ENCODE data around the gene DNASE1L2. TPM values are rescaled to one million over a fixed set of nuclear protein-coding genes. Genes with fewer than 3 reads are reported as not detected.
A peak's percentile ranks its signal among the peaks of the same experiment; 100 is the strongest.

DNASE1L2 gene
- total and polyA plus RNA-seq, 10 of the 15 experiments (the other 5 are each of a cell fraction or from before 2014, with no cell fraction given) = 0.06 to 1.5 (median 0.29) TPM

DNA sequence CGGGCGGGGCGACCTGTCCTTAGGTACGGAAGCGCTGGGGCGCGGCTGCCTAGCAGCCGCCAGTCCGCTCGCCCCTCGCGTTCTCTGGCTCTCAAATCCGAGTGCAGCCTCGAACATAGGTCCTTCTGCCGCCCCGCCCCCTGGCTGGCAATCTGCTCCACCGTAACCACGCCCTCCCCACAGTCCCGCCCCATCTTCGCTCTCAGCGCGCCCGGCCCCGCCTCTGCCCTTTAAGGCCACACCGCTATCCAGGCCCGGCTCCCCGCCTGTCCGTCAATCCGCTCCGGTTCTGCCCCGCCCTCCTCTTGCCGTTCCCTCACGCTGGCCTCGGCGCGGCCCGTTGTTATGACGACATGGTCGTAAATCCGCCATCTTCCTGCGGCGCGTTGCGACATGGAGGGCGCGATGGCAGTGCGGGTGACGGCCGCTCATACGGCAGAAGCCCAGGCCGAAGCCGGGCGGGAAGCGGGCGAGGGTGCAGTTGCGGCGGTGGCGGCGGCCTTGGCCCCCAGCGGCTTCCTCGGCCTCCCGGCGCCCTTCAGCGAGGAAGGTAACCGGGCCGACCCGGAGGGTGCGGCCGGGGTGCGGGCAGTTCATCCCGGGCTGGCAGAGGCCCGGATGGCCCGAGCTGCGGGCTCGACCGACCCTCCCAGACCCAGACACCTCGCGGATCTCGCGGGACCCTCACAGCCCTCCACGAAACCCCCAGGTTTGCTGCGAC lies 12.9 kb upstream of the DNASE1L2 start, which contains the start of gene E4F1 (continued):
- TF ChIP-seq SIN3A (IDR thresholded peaks at IDR 0.05; ENCODE audit: low read depth, low read length) = peak; percentile 70; the same call in 1 of the 2 replicates
- TF ChIP-seq ZNF24 (IDR thresholded peaks at IDR 0.05) = no peak
- TF ChIP-seq, protein P1, sequence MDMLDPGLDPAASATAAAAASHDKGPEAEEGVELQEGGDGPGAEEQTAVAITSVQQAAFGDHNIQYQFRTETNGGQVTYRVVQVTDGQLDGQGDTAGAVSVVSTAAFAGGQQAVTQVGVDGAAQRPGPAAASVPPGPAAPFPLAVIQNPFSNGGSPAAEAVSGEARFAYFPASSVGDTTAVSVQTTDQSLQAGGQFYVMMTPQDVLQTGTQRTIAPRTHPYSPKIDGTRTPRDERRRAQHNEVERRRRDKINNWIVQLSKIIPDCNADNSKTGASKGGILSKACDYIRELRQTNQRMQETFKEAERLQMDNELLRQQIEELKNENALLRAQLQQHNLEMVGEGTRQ (IDR thresholded peaks at IDR 0.05; ENCODE audit: borderline replicate concordance, low read depth, low read length) = no peak
- TF ChIP-seq, protein P2, sequence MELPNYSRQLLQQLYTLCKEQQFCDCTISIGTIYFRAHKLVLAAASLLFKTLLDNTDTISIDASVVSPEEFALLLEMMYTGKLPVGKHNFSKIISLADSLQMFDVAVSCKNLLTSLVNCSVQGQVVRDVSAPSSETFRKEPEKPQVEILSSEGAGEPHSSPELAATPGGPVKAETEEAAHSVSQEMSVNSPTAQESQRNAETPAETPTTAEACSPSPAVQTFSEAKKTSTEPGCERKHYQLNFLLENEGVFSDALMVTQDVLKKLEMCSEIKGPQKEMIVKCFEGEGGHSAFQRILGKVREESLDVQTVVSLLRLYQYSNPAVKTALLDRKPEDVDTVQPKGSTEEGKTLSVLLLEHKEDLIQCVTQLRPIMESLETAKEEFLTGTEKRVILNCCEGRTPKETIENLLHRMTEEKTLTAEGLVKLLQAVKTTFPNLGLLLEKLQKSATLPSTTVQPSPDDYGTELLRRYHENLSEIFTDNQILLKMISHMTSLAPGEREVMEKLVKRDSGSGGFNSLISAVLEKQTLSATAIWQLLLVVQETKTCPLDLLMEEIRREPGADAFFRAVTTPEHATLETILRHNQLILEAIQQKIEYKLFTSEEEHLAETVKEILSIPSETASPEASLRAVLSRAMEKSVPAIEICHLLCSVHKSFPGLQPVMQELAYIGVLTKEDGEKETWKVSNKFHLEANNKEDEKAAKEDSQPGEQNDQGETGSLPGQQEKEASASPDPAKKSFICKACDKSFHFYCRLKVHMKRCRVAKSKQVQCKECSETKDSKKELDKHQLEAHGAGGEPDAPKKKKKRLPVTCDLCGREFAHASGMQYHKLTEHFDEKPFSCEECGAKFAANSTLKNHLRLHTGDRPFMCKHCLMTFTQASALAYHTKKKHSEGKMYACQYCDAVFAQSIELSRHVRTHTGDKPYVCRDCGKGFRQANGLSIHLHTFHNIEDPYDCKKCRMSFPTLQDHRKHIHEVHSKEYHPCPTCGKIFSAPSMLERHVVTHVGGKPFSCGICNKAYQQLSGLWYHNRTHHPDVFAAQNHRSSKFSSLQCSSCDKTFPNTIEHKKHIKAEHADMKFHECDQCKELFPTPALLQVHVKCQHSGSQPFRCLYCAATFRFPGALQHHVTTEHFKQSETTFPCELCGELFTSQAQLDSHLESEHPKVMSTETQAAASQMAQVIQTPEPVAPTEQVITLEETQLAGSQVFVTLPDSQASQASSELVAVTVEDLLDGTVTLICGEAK (IDR thresholded peaks at IDR 0.05; ENCODE audit: borderline replicate concordance) = peak; percentile 30; the same call in 1 of the 2 replicates
- peak; percentile 76 for TF ChIP-seq DPF2 (IDR thresholded peaks at IDR 0.05)
- 0 out of 2 replicates have a peak, but pooled peaks have one; percentile 52 for TF ChIP-seq SMARCA5 (IDR thresholded peaks at IDR 0.05)
- TF ChIP-seq PAX5 (IDR thresholded peaks at IDR 0.05; ENCODE audit: borderline replicate concordance, low read depth, low read length) = no peak; the same call in 1 of the 2 replicates
- no peak for TF ChIP-seq SPI1 (IDR thresholded peaks at IDR 0.05; ENCODE audit: borderline replicate concordance, insufficient read depth, low read depth, low read length)
- TF ChIP-seq, protein P3, sequence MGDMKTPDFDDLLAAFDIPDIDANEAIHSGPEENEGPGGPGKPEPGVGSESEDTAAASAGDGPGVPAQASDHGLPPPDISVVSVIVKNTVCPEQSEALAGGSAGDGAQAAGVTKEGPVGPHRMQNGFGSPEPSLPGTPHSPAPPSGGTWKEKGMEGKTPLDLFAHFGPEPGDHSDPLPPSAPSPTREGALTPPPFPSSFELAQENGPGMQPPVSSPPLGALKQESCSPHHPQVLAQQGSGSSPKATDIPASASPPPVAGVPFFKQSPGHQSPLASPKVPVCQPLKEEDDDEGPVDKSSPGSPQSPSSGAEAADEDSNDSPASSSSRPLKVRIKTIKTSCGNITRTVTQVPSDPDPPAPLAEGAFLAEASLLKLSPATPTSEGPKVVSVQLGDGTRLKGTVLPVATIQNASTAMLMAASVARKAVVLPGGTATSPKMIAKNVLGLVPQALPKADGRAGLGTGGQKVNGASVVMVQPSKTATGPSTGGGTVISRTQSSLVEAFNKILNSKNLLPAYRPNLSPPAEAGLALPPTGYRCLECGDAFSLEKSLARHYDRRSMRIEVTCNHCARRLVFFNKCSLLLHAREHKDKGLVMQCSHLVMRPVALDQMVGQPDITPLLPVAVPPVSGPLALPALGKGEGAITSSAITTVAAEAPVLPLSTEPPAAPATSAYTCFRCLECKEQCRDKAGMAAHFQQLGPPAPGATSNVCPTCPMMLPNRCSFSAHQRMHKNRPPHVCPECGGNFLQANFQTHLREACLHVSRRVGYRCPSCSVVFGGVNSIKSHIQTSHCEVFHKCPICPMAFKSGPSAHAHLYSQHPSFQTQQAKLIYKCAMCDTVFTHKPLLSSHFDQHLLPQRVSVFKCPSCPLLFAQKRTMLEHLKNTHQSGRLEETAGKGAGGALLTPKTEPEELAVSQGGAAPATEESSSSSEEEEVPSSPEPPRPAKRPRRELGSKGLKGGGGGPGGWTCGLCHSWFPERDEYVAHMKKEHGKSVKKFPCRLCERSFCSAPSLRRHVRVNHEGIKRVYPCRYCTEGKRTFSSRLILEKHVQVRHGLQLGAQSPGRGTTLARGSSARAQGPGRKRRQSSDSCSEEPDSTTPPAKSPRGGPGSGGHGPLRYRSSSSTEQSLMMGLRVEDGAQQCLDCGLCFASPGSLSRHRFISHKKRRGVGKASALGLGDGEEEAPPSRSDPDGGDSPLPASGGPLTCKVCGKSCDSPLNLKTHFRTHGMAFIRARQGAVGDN (IDR thresholded peaks at IDR 0.05) = peak; percentile 19; the same call in 1 of the 2 replicates
- no peak for TF ChIP-seq SREBF1 (IDR thresholded peaks at IDR 0.05; ENCODE audit: low read length)
- TF ChIP-seq NBN (IDR thresholded peaks at IDR 0.05) = no peak
- TF ChIP-seq NR2C1 (IDR thresholded peaks at IDR 0.05) = peak; percentile 41; the same call in 1 of the 2 replicates
- no peak for TF ChIP-seq KDM1A (IDR thresholded peaks at IDR 0.05; ENCODE audit: borderline replicate concordance)
- peak; percentile 79 to 89; a peak in 3 of 4 replicates for TF ChIP-seq SRF (IDR thresholded peaks at IDR 0.05; ENCODE audit: low read depth in 2 of 2, low read length in 2 of 2)
- no peak for TF ChIP-seq MYB (IDR thresholded peaks at IDR 0.05; ENCODE audit: borderline replicate concordance, low read depth, low read length)
- TF ChIP-seq, protein P4, sequence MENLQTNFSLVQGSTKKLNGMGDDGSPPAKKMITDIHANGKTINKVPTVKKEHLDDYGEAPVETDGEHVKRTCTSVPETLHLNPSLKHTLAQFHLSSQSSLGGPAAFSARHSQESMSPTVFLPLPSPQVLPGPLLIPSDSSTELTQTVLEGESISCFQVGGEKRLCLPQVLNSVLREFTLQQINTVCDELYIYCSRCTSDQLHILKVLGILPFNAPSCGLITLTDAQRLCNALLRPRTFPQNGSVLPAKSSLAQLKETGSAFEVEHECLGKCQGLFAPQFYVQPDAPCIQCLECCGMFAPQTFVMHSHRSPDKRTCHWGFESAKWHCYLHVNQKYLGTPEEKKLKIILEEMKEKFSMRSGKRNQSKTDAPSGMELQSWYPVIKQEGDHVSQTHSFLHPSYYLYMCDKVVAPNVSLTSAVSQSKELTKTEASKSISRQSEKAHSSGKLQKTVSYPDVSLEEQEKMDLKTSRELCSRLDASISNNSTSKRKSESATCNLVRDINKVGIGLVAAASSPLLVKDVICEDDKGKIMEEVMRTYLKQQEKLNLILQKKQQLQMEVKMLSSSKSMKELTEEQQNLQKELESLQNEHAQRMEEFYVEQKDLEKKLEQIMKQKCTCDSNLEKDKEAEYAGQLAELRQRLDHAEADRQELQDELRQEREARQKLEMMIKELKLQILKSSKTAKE (IDR thresholded peaks at IDR 0.05; ENCODE audit: low read depth, poor library complexity, severe bottlenecking) = no peak
- no peak for TF ChIP-seq GABPA (IDR thresholded peaks at IDR 0.05; ENCODE audit: low read depth)
- no peak for TF ChIP-seq RBBP5 (conservative IDR thresholded peaks at IDR 0.05)

Measured in GM12878 (cell line).